HCT116 (cell line): ENCODE results near the gene RECK. TPM values are rescaled to one million over a fixed set of nuclear protein-coding genes. Genes with fewer than 3 reads are reported as not detected.
"Not testable (repeated sequence)": the region's sequence is repeated elsewhere in the genome, so short reads cannot be mapped to it uniquely, and the experiment has no call there.

Source experiments
- ATAC-seq: fragments of 200-7000 bp; cut with Tn5 transposase; 2 replicates; pipeline ENCODE4 v1.9.1; 2020; ENCODE audit warnings: mild to moderate bottlenecking, moderate library complexity
- BruUV-seq: library from RNA; stranded (reverse); fragments of 400-500 nt; replicated peaks from 2 replicates; lab custom pipeline; 2021; lab: Mats Ljungman, UMichigan
- CTCF ChIA-PET: fragments of 300-600 bp; sonication (Branson Sonifier 250); formaldehyde crosslinking; loops from one replicate; lab custom pipeline; 2021; ENCODE audit warnings: antibody characterized with exemption; lab: Charles Lee
- POLR2A ChIA-PET: fragments of 300-600, 350-600 bp; sonication (Branson Sonifier 250); formaldehyde crosslinking; loops from one replicate; lab custom pipeline; 2021; ENCODE audit warnings: antibody characterized with exemption; lab: Charles Lee
- RAD21 ChIA-PET, 2 experiments: fragments of 300-600 bp; sonication (Branson Sonifier 250); formaldehyde crosslinking; loops; one replicate each; lab custom pipeline; 2023; ENCODE audit warnings: low total read pairs in 2 of 2; ENCODE audit not compliant: uncharacterized antibody in 2 of 2, unreplicated experiment in 2 of 2, low non-redundant PET in 1 of 2; lab: Charles Lee
- DNase-seq: peaks from one replicate; pipeline ENCODE4 v3.0.0-alpha.2; 2010; ENCODE audit warnings: low read depth, low spot score
- H2AFZ ChIP-seq: fragments of 200-600 bp; shearing (Covaris generic), sonication (generic); 2 replicates; pipeline ENCODE4 v1.6.1; 2017; ENCODE audit warnings: low read depth, mixed run types, mixed read lengths, antibody characterized with exemption, low read length; ENCODE audit not compliant: poor library complexity, severe bottlenecking
- H3K27ac ChIP-seq: 2 replicates; pipeline ENCODE4 v1.5.1; 2012; ENCODE audit warnings: low read depth, low read length
- H3K27me3 ChIP-seq: fragments of 200-600 bp; sonication (generic); 2 replicates; pipeline ENCODE4 v1.6.1; 2016; ENCODE audit warnings: mixed run types, low read length, mixed read lengths; ENCODE audit not compliant: insufficient read depth
- H3K36me3 ChIP-seq, 2 experiments: fragments of 200-500 bp in 1 of 2; fragments of 200-600 bp in 1 of 2; sonication (Bioruptor generic) in 1 of 2; sonication (generic) in 1 of 2; 2 replicates each; pipeline versions ENCODE4 v1.5.1 to v1.6.1; 2014 to 2016; ENCODE audit warnings: low read length in 2 of 2, inconsistent platforms in 1 of 2, mixed read lengths in 1 of 2, mixed run types in 1 of 2; ENCODE audit not compliant: insufficient read depth in 2 of 2, control insufficient read depth in 1 of 2
- H3K4me1 ChIP-seq, 2 experiments: fragments of 200-600 bp in 1 of 2; sonication (generic) in 1 of 2; 2 replicates each; pipeline versions ENCODE4 v1.5.1 to v1.6.1; 2012 to 2017; ENCODE audit warnings: low read length in 2 of 2, inconsistent platforms in 1 of 2, mild to moderate bottlenecking in 1 of 2, mixed read lengths in 1 of 2, mixed run types in 1 of 2, moderate library complexity in 1 of 2; ENCODE audit not compliant: insufficient read depth in 2 of 2, control insufficient read depth in 1 of 2
- H3K4me2 ChIP-seq: fragments of 200-600 bp; sonication (generic); 2 replicates; pipeline ENCODE4 v1.6.1; 2017; ENCODE audit warnings: mixed run types, low read length, mixed read lengths
- H3K4me3 ChIP-seq, 2 experiments: fragments of 200-600 bp in 1 of 2; sonication (generic) in 1 of 2; replicated peaks in 1 of 2; 2 replicates each; pipeline ENCODE4 v1.5.1; 2011 to 2016; ENCODE audit warnings: low read length in 2 of 2, control low read depth in 1 of 2, low read depth in 1 of 2, mild to moderate bottlenecking in 1 of 2, mixed read lengths in 1 of 2, mixed run types in 1 of 2
- H3K79me2 ChIP-seq: fragments of 200-600 bp; sonication (generic); 2 replicates; pipeline ENCODE4 v1.6.1; 2017; ENCODE audit warnings: mild to moderate bottlenecking, mixed run types, low read length, moderate library complexity, mixed read lengths; ENCODE audit not compliant: insufficient read depth
- H3K9ac ChIP-seq: fragments of 200-600 bp; sonication (generic); 2 replicates; pipeline ENCODE4 v1.6.1; 2016; ENCODE audit warnings: low read length, mixed read lengths
- H3K9me2 ChIP-seq: fragments of 200-600 bp; sonication (generic), shearing (Covaris generic); 2 replicates; pipeline ENCODE4 v1.6.1; 2017; ENCODE audit warnings: mixed run types, mild to moderate bottlenecking, moderate library complexity; ENCODE audit not compliant: insufficient read depth
- H3K9me3 ChIP-seq, 2 experiments: fragments of 200-500 bp in 1 of 2; fragments of 200-600 bp in 1 of 2; sonication (Bioruptor generic) in 1 of 2; sonication (generic) in 1 of 2; 2 replicates each; pipeline ENCODE4 v1.6.1; 2014 to 2017; ENCODE audit warnings: low read length in 2 of 2, mixed read lengths in 2 of 2, inconsistent platforms in 1 of 2, low read depth in 1 of 2, mild to moderate bottlenecking in 1 of 2, mixed run types in 1 of 2, moderate library complexity in 1 of 2; ENCODE audit not compliant: control insufficient read depth in 1 of 2, insufficient read depth in 1 of 2
- H4K20me1 ChIP-seq: fragments of 200-600 bp; sonication (generic), shearing (Covaris generic); 2 replicates; pipeline ENCODE4 v1.6.1; 2017; ENCODE audit warnings: mixed run types, mild to moderate bottlenecking, moderate library complexity; ENCODE audit not compliant: insufficient read depth
- CEBPB ChIP-seq: IDR thresholded peaks from 2 replicates; pipeline ENCODE4 v1.6.1; 2012; ENCODE audit warnings: low read depth
- EGR1 ChIP-seq: IDR thresholded peaks from 2 replicates; pipeline ENCODE4 v1.6.1; 2012; ENCODE audit warnings: low read depth
- EZH2 ChIP-seq: fragments of 200-600 bp; sonication (generic); IDR thresholded peaks from 2 replicates; pipeline ENCODE4 v1.6.1; 2017; ENCODE audit warnings: antibody characterized with exemption, mixed run types
- FOSL1 ChIP-seq: IDR thresholded peaks from 2 replicates; pipeline ENCODE4 v1.6.1; 2012; ENCODE audit warnings: low read depth
- MAX ChIP-seq: IDR thresholded peaks from 2 replicates; pipeline ENCODE4 v1.6.1; 2012
- POLR2A ChIP-seq: IDR thresholded peaks from 2 replicates; pipeline ENCODE4 v1.7.0; 2011; ENCODE audit warnings: borderline replicate concordance; ENCODE audit not compliant: insufficient read depth, insufficient read length; ENCODE audit errors: extremely low read depth
- RAD21 ChIP-seq: IDR thresholded peaks from 2 replicates; pipeline ENCODE4 v1.6.1; 2012; ENCODE audit warnings: low read depth, mild to moderate bottlenecking
- SP1 ChIP-seq: IDR thresholded peaks from 2 replicates; pipeline ENCODE4 v1.6.1; 2012; ENCODE audit warnings: low read depth
- SRF ChIP-seq: IDR thresholded peaks from 2 replicates; pipeline ENCODE4 v1.6.1; 2012; ENCODE audit warnings: low read depth
- YY1 ChIP-seq: IDR thresholded peaks from 2 replicates; pipeline ENCODE4 v1.6.1; 2011; ENCODE audit warnings: low read length, low read depth, moderate library complexity, mild to moderate bottlenecking; ENCODE audit not compliant: insufficient replicate concordance; ENCODE audit errors: extremely low read depth
- ZFX ChIP-seq: fragments of 450-650 bp; IDR thresholded peaks from 2 replicates; pipeline ENCODE4 v1.6.1; 2017
- intact Hi-C: fragments of 100-400 bp; cut with micrococcal nuclease; formaldehyde crosslinking; loops from 2 replicates; pipeline ENCODE4 v1.10.0; 2022
- total RNA-seq: library from RNA; stranded (reverse); gene quantifications from one replicate; pipeline ENCODE4 v1.2.1, GENCODE V29; 2021; ENCODE audit not compliant: unreplicated experiment
- TF ChIP-seq, protein P1 (sequence below): IDR thresholded peaks from 2 replicates; pipeline ENCODE4 v1.6.1; 2011; ENCODE audit warnings: mild to moderate bottlenecking, low read length, moderate library complexity; ENCODE audit not compliant: insufficient replicate concordance; ENCODE audit errors: extremely low read depth

RECK gene
- total RNA-seq, 1 experiment from 2014 or later = 3.8 TPM

DNA sequence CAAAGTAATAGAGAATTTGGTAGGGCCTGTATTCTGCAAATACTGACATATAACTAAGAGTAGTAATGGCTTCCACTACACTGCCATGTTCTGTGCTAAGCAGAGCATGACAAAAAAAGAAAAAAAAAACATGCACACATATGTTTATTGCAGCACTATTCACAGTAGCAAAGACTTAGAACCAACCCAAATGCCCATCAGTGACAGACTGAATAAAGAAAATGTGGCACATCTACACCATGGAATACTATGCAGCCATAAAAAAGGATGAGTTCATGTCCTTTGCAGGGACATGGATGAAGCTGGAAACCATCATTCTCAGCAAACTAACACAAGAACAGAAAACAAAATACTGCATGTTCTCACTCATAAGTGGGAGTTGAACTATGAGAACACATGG lies 50.3 kb downstream of the RECK start:
- H4K20me1 ChIP-seq, POLR2A ChIA-PET: not testable (repeated sequence)

GRCh38 chr9:36088020-36088419 lies 51.3 kb downstream of the RECK start:
- Histone ChIP-seq H3K36me3 (no peaks in the 10 kb centered on the region), H4K20me1 (no peaks in the 10 kb centered on the region), H3K9me2 (no peaks in the 10 kb centered on the region), H3K27me3 (no peaks in the 10 kb centered on the region), H3K4me1 (no peaks in the 10 kb centered on the region), H3K4me3 (no peak overlapping the region), H3K9ac (no peak overlapping the region), H3K9me3 (peaks cover 0 to 6% of the 10 kb centered on the region in 2 experiments; a peak in 1 of 4 replicates), H3K79me2 (no peaks in the 10 kb centered on the region), H3K4me2 (no peak overlapping the region), H2AFZ (no peak overlapping the region), H3K27ac (no peak overlapping the region)
- ChIA-PET POLR2A (no interaction called here), RAD21 (no interaction called here), CTCF (interaction anchor here (1.3 kb wide), 1 partner anchor 15 kb away, joined by 4 read pairs; no protein-coding TSS in a partner anchor)
- no peak for DNase-seq
- TF ChIP-seq EZH2 = no peak
- no peak for TF ChIP-seq FOSL1
- no peak for TF ChIP-seq ZFX
- TF ChIP-seq SRF = no peak
- TF ChIP-seq RAD21 = no peak
- TF ChIP-seq MAX = no peak
- no peak for TF ChIP-seq YY1
- TF ChIP-seq, protein P1, sequence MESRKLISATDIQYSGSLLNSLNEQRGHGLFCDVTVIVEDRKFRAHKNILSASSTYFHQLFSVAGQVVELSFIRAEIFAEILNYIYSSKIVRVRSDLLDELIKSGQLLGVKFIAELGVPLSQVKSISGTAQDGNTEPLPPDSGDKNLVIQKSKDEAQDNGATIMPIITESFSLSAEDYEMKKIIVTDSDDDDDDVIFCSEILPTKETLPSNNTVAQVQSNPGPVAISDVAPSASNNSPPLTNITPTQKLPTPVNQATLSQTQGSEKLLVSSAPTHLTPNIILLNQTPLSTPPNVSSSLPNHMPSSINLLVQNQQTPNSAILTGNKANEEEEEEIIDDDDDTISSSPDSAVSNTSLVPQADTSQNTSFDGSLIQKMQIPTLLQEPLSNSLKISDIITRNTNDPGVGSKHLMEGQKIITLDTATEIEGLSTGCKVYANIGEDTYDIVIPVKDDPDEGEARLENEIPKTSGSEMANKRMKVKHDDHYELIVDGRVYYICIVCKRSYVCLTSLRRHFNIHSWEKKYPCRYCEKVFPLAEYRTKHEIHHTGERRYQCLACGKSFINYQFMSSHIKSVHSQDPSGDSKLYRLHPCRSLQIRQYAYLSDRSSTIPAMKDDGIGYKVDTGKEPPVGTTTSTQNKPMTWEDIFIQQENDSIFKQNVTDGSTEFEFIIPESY = no peak
- TF ChIP-seq SP1 = no peak
- TF ChIP-seq POLR2A = no peak
- no peak for TF ChIP-seq CEBPB
- no peak for TF ChIP-seq EGR1
- intact Hi-C loops = no loop called here
- no TSS peak for BruUV-seq
- ATAC-seq = no peak

More for the DNA sequence above, 50.3 kb downstream of the RECK start:
- intact Hi-C loops, H3K4me2 ChIP-seq, H3K36me3 ChIP-seq, H3K27me3 ChIP-seq, H3K9me3 ChIP-seq, ATAC-seq, BruUV-seq, H3K27ac ChIP-seq, RAD21 ChIA-PET, H2AFZ ChIP-seq, H3K79me2 ChIP-seq, DNase-seq, CTCF ChIA-PET, H3K4me3 ChIP-seq, H3K4me1 ChIP-seq, H3K9me2 ChIP-seq, H3K9ac ChIP-seq: not testable (repeated sequence)
